HG03135 (cell line): Measurements from ENCODE around the gene CCDC88C.

ENCODE experiments used
- ATAC-seq: cut with Tn5 transposase; IDR thresholded peaks from one replicate; pipeline ENCODE4 v1.9.1; 2021; ENCODE audit warnings: mild to moderate bottlenecking, moderate library complexity; ENCODE audit not compliant: unreplicated experiment

The CCDC88C gene

GRCh38 chr14:91367173-91368171, 50.1 kb downstream of the CCDC88C start:
- ATAC-seq: peak; percentile 87

- no peak for ATAC-seq
These were observed 50.9 kb downstream of the CCDC88C start for GRCh38 chr14:91366749-91367148.

- no peak for ATAC-seq
These were observed 52.1 kb downstream of the CCDC88C start for GRCh38 chr14:91365552-91365951.

GRCh38 chr14:91364524-91365270, 52.9 kb downstream of the CCDC88C start:
- ATAC-seq: no peak

GRCh38 chr14:91363776-91364523, 53.7 kb downstream of the CCDC88C start:
- peak; percentile 46 for ATAC-seq

GRCh38 chr14:91361233-91361811, 56.3 kb downstream of the CCDC88C start:
- no peak for ATAC-seq

GRCh38 chr14:91360490-91361232, 57.0 kb downstream of the CCDC88C start:
- ATAC-seq: no peak

- ATAC-seq: no peak
These were observed 58.9 kb downstream of the CCDC88C start for GRCh38 chr14:91358654-91359220.

- no peak for ATAC-seq
These were observed 59.6 kb downstream of the CCDC88C start for GRCh38 chr14:91358025-91358319.

GRCh38 chr14:91357272-91358024, 60.2 kb downstream of the CCDC88C start:
- no peak for ATAC-seq

GRCh38 chr14:91356181-91356763, 61.3 kb downstream of the CCDC88C start:
- no peak for ATAC-seq

- no peak for ATAC-seq
These were observed 62.5 kb downstream of the CCDC88C start for GRCh38 chr14:91354979-91355685.

- no peak for ATAC-seq
These were observed 63.3 kb downstream of the CCDC88C start for GRCh38 chr14:91354221-91354916.

- ATAC-seq: no peak
These were observed 64.6 kb downstream of the CCDC88C start for GRCh38 chr14:91352728-91353692.

GRCh38 chr14:91352053-91352452, 65.6 kb downstream of the CCDC88C start:
- no peak for ATAC-seq

- no peak for ATAC-seq
These were observed 66.1 kb downstream of the CCDC88C start for GRCh38 chr14:91351512-91351862.
